Neural progenitor cell (in vitro differentiated cells): Measurements from ENCODE around the gene CD22. TPM values are rescaled to one million over a fixed set of nuclear protein-coding genes. Genes with fewer than 3 reads are reported as not detected.

ENCODE experiments used
- DNase-seq: peaks from one replicate; pipeline ENCODE4 v3.0.0-alpha.2; 2016; ENCODE audit warnings: low spot score
- H2AFZ ChIP-seq: fragments of 200-600 bp; sonication (generic); replicated peaks from 2 replicates; pipeline ENCODE4 v1.6.1; 2016; ENCODE audit warnings: antibody characterized with exemption
- H3F3A ChIP-seq: fragments of 200-600 bp; sonication (generic); 2 replicates; pipeline ENCODE4 v1.6.1; 2016; ENCODE audit warnings: antibody characterized with exemption, low read depth
- H3K27ac ChIP-seq: fragments of 200-600 bp; sonication (generic); 2 replicates; pipeline ENCODE4 v1.5.1; 2016; ENCODE audit warnings: mild to moderate bottlenecking
- H3K27me3 ChIP-seq: fragments of 200-600 bp; sonication (generic); 2 replicates; pipeline ENCODE4 v1.6.1; 2016; ENCODE audit warnings: mild to moderate bottlenecking, moderate library complexity
- H3K36me3 ChIP-seq: fragments of 200-600 bp; sonication (generic); 2 replicates; pipeline ENCODE4 v1.5.1; 2016
- H3K4me1 ChIP-seq: fragments of 200-600 bp; sonication (generic); 2 replicates; pipeline ENCODE4 v1.6.1; 2016; ENCODE audit warnings: mixed run types
- H3K4me2 ChIP-seq: fragments of 200-600 bp; sonication (generic); 2 replicates; pipeline ENCODE4 v1.6.1; 2016
- H3K4me3 ChIP-seq: fragments of 200-600 bp; sonication (generic); 2 replicates; pipeline ENCODE4 v1.5.1; 2016
- H3K79me2 ChIP-seq: fragments of 200-600 bp; sonication (generic); 2 replicates; pipeline ENCODE4 v1.6.1; 2016; ENCODE audit warnings: low read depth
- H3K9ac ChIP-seq: fragments of 200-600 bp; sonication (generic); 2 replicates; pipeline ENCODE4 v1.6.1; 2016
- H3K9me3 ChIP-seq: fragments of 200-600 bp; sonication (generic); 2 replicates; pipeline ENCODE4 v1.5.1; 2016; ENCODE audit warnings: low read depth
- H4K20me1 ChIP-seq: fragments of 200-600 bp; sonication (generic); 2 replicates; pipeline ENCODE4 v1.6.1; 2016; ENCODE audit warnings: low read depth
- H3K27ac Mint-ChIP-seq: 3 replicates; pipeline ENCODE4 v1.8.0; 2021; ENCODE audit warnings: mixed read lengths
- H3K27me3 Mint-ChIP-seq: 2 replicates; pipeline ENCODE4 v1.8.0; 2022; ENCODE audit warnings: low read depth, mild to moderate bottlenecking, inconsistent platforms, moderate library complexity, mixed read lengths; ENCODE audit not compliant: insufficient read depth
- H3K36me3 Mint-ChIP-seq: 3 replicates; pipeline ENCODE4 v1.8.0; 2021; ENCODE audit warnings: mixed read lengths
- H3K4me1 Mint-ChIP-seq: 3 replicates; pipeline ENCODE4 v1.8.0; 2021; ENCODE audit warnings: mixed read lengths
- H3K4me3 Mint-ChIP-seq: 3 replicates; pipeline ENCODE4 v1.8.0; 2021; ENCODE audit warnings: mild to moderate bottlenecking, moderate library complexity, mixed read lengths
- H3K9me3 Mint-ChIP-seq: 3 replicates; pipeline ENCODE4 v1.8.0; 2020; ENCODE audit warnings: mixed read lengths
- CTCF ChIP-seq: fragments of 200-600 bp; sonication (generic); IDR thresholded peaks from 2 replicates; pipeline ENCODE4 v1.5.1; 2017; ENCODE audit warnings: antibody characterized with exemption, mild to moderate bottlenecking
- EZH2 ChIP-seq: fragments of 200-600 bp; sonication (generic); IDR thresholded peaks from 2 replicates; pipeline ENCODE4 v1.6.1; 2017; ENCODE audit warnings: antibody characterized with exemption, mild to moderate bottlenecking, moderate library complexity
- EZH2phosphoT487 ChIP-seq: fragments of 200-600 bp; sonication (generic); IDR thresholded peaks from 2 replicates; pipeline ENCODE4 v1.6.1; 2017; ENCODE audit warnings: antibody characterized with exemption
- total RNA-seq: library from RNA; depleted of rRNA; stranded (reverse); fragments of >200 nt; gene quantifications from 2 replicates; pipeline ENCODE4 v1.2.3, GENCODE V29; 2015; ENCODE audit warnings: low replicate concordance

CD22 gene
- total RNA-seq, 1 donor from 2014 or later = not detected

- no peaks in the 10 kb centered on the region for H4K20me1 ChIP-seq
- TF ChIP-seq EZH2 (no peak), EZH2phosphoT487 (no peak), CTCF (no peak)
- no peaks in the 10 kb centered on the region for H3K36me3 Mint-ChIP-seq
- no peaks in the 10 kb centered on the region for H3K27me3 ChIP-seq
- no peak overlapping the region for H3K27ac Mint-ChIP-seq
- no peak overlapping the region for H3K9ac ChIP-seq
- no peak overlapping the region for H3K4me3 Mint-ChIP-seq
- no peaks in the 10 kb centered on the region for H3K36me3 ChIP-seq
- peaks cover 8% of the 10 kb centered on the region for H3K4me1 ChIP-seq
- H3K27ac ChIP-seq = no peak overlapping the region
- H3K4me2 ChIP-seq = no peak overlapping the region
- no peak for DNase-seq
- no peaks in the 10 kb centered on the region for H3K9me3 ChIP-seq
- peaks cover 21% of the 10 kb centered on the region for H3F3A ChIP-seq
- no peaks in the 10 kb centered on the region for H3K9me3 Mint-ChIP-seq
- no peaks in the 10 kb centered on the region for H3K4me1 Mint-ChIP-seq
- H3K4me3 ChIP-seq = no peak overlapping the region
- H3K79me2 ChIP-seq = no peaks in the 10 kb centered on the region
- peaks cover 8% of the 10 kb centered on the region for H3K27me3 Mint-ChIP-seq
- H2AFZ ChIP-seq = peak overlapping the region; percentile 4
Observed at GRCh38 chr19:35294859-35295791, 33.9 kb upstream of the CD22 start.

GRCh38 chr19:35295792-35296462 is 33.1 kb upstream of the CD22 start:
- Histone ChIP-seq H3K9me3 (no peaks in the 10 kb centered on the region), H3K27ac (no peak overlapping the region), H3K4me2 (no peak overlapping the region), H2AFZ (peak overlapping the region; percentile 4), H3K4me1 (peaks cover 2% of the 10 kb centered on the region), H3K9ac (no peak overlapping the region), H3K4me3 (no peak overlapping the region), H3K36me3 (no peaks in the 10 kb centered on the region), H3K79me2 (no peaks in the 10 kb centered on the region), H4K20me1 (no peaks in the 10 kb centered on the region), H3F3A (peaks cover 21% of the 10 kb centered on the region), H3K27me3 (no peaks in the 10 kb centered on the region)
- Mint-ChIP-seq H3K27ac (no peak overlapping the region), H3K4me3 (no peak overlapping the region), H3K4me1 (no peaks in the 10 kb centered on the region), H3K9me3 (no peaks in the 10 kb centered on the region), H3K27me3 (peaks cover 6% of the 10 kb centered on the region), H3K36me3 (no peaks in the 10 kb centered on the region)
- no peak for DNase-seq
- TF ChIP-seq EZH2phosphoT487 (no peak), CTCF (no peak), EZH2 (no peak)

- Mint-ChIP-seq H3K27me3 (peaks cover 3% of the 10 kb centered on the region), H3K36me3 (no peaks in the 10 kb centered on the region), H3K27ac (no peak overlapping the region), H3K9me3 (no peaks in the 10 kb centered on the region), H3K4me1 (no peaks in the 10 kb centered on the region), H3K4me3 (no peak overlapping the region)
- H3K27ac ChIP-seq = no peak overlapping the region
- no peak overlapping the region for H3K4me3 ChIP-seq
- no peaks in the 10 kb centered on the region for H3K9me3 ChIP-seq
- no peaks in the 10 kb centered on the region for H3K79me2 ChIP-seq
- H3K4me1 ChIP-seq = no peaks in the 10 kb centered on the region
- H3K4me2 ChIP-seq = no peak overlapping the region
- no peaks in the 10 kb centered on the region for H3K27me3 ChIP-seq
- DNase-seq = no peak
- no peak overlapping the region for H2AFZ ChIP-seq
- no peaks in the 10 kb centered on the region for H3K36me3 ChIP-seq
- H3F3A ChIP-seq = peaks cover 21% of the 10 kb centered on the region
- no peak for TF ChIP-seq CTCF
- TF ChIP-seq EZH2 = no peak
- TF ChIP-seq EZH2phosphoT487 = no peak
- no peak overlapping the region for H3K9ac ChIP-seq
- H4K20me1 ChIP-seq = no peaks in the 10 kb centered on the region
Observed at GRCh38 chr19:35296644-35297514, 32.1 kb upstream of the CD22 start.
